ENCODE results near the gene PFDN4.
A peak's percentile ranks its signal among the peaks of the same experiment; 100 is the strongest.
"Not testable (repeated sequence)": the region's sequence is repeated elsewhere in the genome, so short reads cannot be mapped to it uniquely, and the experiment has no call there.

The PFDN4 gene

GRCh38 chr20:54201268-54201846 lies 6.5 kb upstream of the PFDN4 start:
- DNase-seq, result no peak

GRCh38 chr20:54203281-54203680 lies 4.6 kb upstream of the PFDN4 start:
- DNase-seq, result no peak

- DNase-seq, result no peak
Observed at GRCh38 chr20:54204063-54204462, 3.8 kb upstream of the PFDN4 start.

- DNase-seq, result no peak
Observed at GRCh38 chr20:54204481-54204880, 3.4 kb upstream of the PFDN4 start.

GRCh38 chr20:54205450-54205849 lies 2.4 kb upstream of the PFDN4 start:
- no peak for DNase-seq

- no peak for DNase-seq
Observed at GRCh38 chr20:54207053-54207742, 689 bp upstream of the PFDN4 start.

- peak; percentile 52 for DNase-seq
Observed at GRCh38 chr20:54208548-54209176, 775 bp downstream of the PFDN4 start.

GRCh38 chr20:54209216-54209813 lies 1.4 kb downstream of the PFDN4 start:
- no peak for DNase-seq

GRCh38 chr20:54212226-54212625 lies 4.3 kb downstream of the PFDN4 start:
- DNase-seq, result no peak

- DNase-seq, result no peak
Observed at GRCh38 chr20:54212871-54213270, 5.0 kb downstream of the PFDN4 start.

GRCh38 chr20:54214566-54214965 lies 6.7 kb downstream of the PFDN4 start:
- no peak for DNase-seq

- DNase-seq, result no peak
Observed at GRCh38 chr20:54215157-54215789, 7.4 kb downstream of the PFDN4 start.

GRCh38 chr20:54217762-54218161 lies 9.9 kb downstream of the PFDN4 start:
- DNase-seq, result no peak

GRCh38 chr20:54218470-54218869 lies 10.6 kb downstream of the PFDN4 start:
- no peak for DNase-seq

- peak; percentile 52 for DNase-seq
Observed at GRCh38 chr20:54219751-54220426, 12.0 kb downstream of the PFDN4 start.

- DNase-seq, result no peak
Observed at GRCh38 chr20:54220722-54221121, 12.8 kb downstream of the PFDN4 start.

GRCh38 chr20:54221353-54221752 lies 13.5 kb downstream of the PFDN4 start:
- no peak for DNase-seq

GRCh38 chr20:54221996-54222890 lies 14.4 kb downstream of the PFDN4 start:
- DNase-seq, result peak; percentile 69

GRCh38 chr20:54223285-54223684 lies 15.4 kb downstream of the PFDN4 start:
- no peak for DNase-seq

- no peak for DNase-seq
Observed at GRCh38 chr20:54223751-54224150, 15.9 kb downstream of the PFDN4 start.

GRCh38 chr20:54224642-54225041 lies 16.8 kb downstream of the PFDN4 start:
- DNase-seq, result not testable (repeated sequence)

- no peak for DNase-seq
Observed at GRCh38 chr20:54227241-54227640, 19.4 kb downstream of the PFDN4 start.
